Transverse colon (tissue), 4 donors: ENCODE results near the gene TNS4. TPM values are rescaled to one million over a fixed set of nuclear protein-coding genes. Genes with fewer than 3 reads are reported as not detected.

Experiments used
- DNase-seq: peaks from one replicate; pipeline ENCODE4 v3.0.0-alpha.2; 2019
- H3K27ac ChIP-seq, 4 donors: fragments of 200-600 bp; sonication (generic); 2 replicates each; pipeline ENCODE4 v1.5.1; 2016 to 2018; ENCODE audit warnings: inconsistent platforms in 4 of 4
- H3K27me3 ChIP-seq: fragments of 200-600 bp; sonication (generic); 2 replicates; pipeline ENCODE4 v1.5.1; 2017; ENCODE audit warnings: inconsistent platforms
- H3K36me3 ChIP-seq, 4 donors: fragments of 200-600 bp; sonication (generic); 2 replicates each; pipeline ENCODE4 v1.5.1; 2017 to 2019; ENCODE audit warnings: inconsistent platforms in 4 of 4
- H3K4me1 ChIP-seq, 4 donors: fragments of 200-600 bp; sonication (generic); 2 replicates each; pipeline ENCODE4 v1.5.1; 2017 to 2020; ENCODE audit warnings: inconsistent platforms in 4 of 4
- H3K4me3 ChIP-seq, 4 donors: fragments of 200-600 bp; sonication (generic); 1 replicate in 1 of 4; 2 replicates in 3 of 4; pipeline versions ENCODE4 v1.5.1 to v1.6.1; 2017 to 2019; ENCODE audit warnings: inconsistent platforms in 4 of 4
- H3K9me3 ChIP-seq, 2 donors: fragments of 200-600 bp; sonication (generic); 2 replicates each; pipeline ENCODE4 v1.5.1; 2017 to 2019; ENCODE audit warnings: inconsistent platforms in 2 of 2
- CTCF ChIP-seq, 5 experiments: fragments of 200-600 bp in 3 of 5; fragments of 450-650 bp in 2 of 5; sonication (generic) in 3 of 5; IDR thresholded peaks; 1 replicate in 2 of 5; 2 replicates in 3 of 5; pipeline ENCODE4 v1.5.1; 2016 to 2017; ENCODE audit warnings: antibody characterized with exemption in 5 of 5, inconsistent platforms in 3 of 5, mild to moderate bottlenecking in 2 of 5, moderate library complexity in 1 of 5
- EP300 ChIP-seq: sonication (generic); formaldehyde crosslinking; IDR thresholded peaks from one replicate; pipeline ENCODE4 v1.6.1; 2017; ENCODE audit warnings: antibody characterized with exemption, low read depth
- POLR2A ChIP-seq: fragments of 450-650 bp; IDR thresholded peaks from one replicate; pipeline ENCODE4 v1.6.1; 2016; ENCODE audit warnings: antibody characterized with exemption, mild to moderate bottlenecking, moderate library complexity
- POLR2AphosphoS5 ChIP-seq, 3 donors: sonication (generic); formaldehyde crosslinking; IDR thresholded peaks; one replicate each; pipeline ENCODE4 v1.6.1; 2016; ENCODE audit warnings: antibody characterized with exemption in 3 of 3
- WGBS, 2 donors: methylation state at CpG; one replicate each; pipeline ENCODE4 v1.1.5; 2018; ENCODE audit warnings: low coverage in 1 of 2; 5-methylcytosine and 5-hydroxymethylcytosine counted together
- in situ Hi-C, 4 donors: fragments of 200-750 bp; cut with MboI; loops; one replicate each; pipeline versions ENCODE4 v1.15.0 to v1.15.1; 2017; ENCODE audit warnings: low sequenced_read_pairs in 3 of 4, low pct_ligation_motif_present in 1 of 4, low pct_unique_long_range_greater_than_20kb in 1 of 4
- intact Hi-C: fragments of 100-400 bp; cut with DNase I; formaldehyde crosslinking; loops from one replicate; pipeline ENCODE4 v1.15.1; 2023; ENCODE audit warnings: low total_unique reads
- total RNA-seq, 4 donors: library from RNA; depleted of rRNA; stranded (reverse); fragments of >200 nt; gene quantifications; one replicate each; pipeline ENCODE4 v1.1.0, GENCODE V29; 2016

The TNS4 gene
- total RNA-seq, 4 donors from 2014 or later, result 1.2 to 4.2 (median 2.5) TPM; not detected in 1

DNA sequence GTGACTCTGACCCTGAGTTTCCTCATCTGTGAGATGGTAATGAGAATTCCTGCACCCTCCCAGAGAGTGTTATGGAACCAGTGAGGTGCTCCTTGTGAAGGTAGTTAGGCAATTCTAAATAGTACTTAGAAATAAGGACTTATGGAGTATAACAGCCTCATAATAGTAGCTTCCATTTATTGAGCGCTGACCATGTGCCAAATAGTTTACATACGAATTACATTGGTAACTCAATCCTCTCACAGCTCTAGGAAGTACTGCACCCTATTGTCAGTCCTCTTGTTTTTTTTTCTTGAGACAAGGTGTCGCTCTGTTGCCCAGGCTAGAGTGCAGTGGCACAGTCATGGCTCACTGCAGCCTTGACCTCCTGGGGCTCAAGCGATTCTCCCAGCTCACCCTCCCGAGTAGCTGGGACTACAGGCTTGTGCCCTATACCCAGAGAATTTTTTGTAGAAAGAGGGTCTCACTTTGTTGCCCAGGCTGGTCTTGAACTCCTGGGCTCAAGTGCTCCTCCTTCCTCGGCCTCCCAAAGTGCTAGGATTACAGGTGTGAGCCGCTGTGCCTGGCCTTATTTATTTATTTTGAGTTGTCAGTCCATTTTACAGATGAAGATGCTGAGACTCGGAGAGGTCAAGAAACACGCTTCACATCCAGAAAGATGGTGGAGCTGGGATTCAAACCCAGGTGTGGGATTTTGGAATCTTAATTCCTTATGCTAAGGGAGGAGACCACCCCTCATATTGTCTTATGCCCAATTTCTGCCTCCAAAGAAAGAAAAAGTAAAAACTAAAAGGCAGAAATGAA is 2.9 kb downstream of the TNS4 start:
- Histone ChIP-seq H3K27ac (peak overlapping the region; percentile 79 to 86 (median 82)), H3K36me3 (no peaks in the 10 kb centered on the region), H3K4me1 (peaks cover 17 to 46% (median 40%) of the 10 kb centered on the region in 4 donors), H3K9me3 (no peaks in the 10 kb centered on the region), H3K27me3 (no peaks in the 10 kb centered on the region), H3K4me3 (no peak overlapping the region)
- WGBS, 2 donors, result 58% methylated on average over 4 to 9 of the region's 9 CpGs
- no peak for DNase-seq
- intact Hi-C loops (no loop called here), in situ Hi-C loops (no loop called here)
- TF ChIP-seq EP300 (no peak), POLR2AphosphoS5 (IDR thresholded peaks at IDR 0.05) (peak in 1 of 3 donors; percentile 26)

DNA sequence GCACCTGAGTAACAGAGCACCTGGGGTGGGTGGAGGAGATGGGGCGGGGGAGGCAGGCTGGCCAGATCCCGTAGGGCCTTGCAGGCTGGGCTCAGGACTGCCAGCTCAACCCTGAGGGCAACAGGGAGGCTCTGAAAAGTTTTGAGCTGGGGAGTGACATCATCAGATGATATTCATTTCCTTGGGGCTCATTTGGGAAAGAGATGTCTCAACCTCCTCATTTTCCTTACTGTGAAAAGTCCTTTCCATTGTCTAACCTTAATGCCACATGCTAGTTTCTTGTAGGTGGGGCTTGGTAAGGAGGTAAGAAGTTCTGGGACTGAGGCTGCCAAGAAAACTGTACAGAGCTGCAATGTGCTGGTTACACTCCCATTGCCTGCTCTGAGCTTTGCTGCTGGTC is 3.7 kb downstream of the TNS4 start:
- Histone ChIP-seq H3K9me3 (no peaks in the 10 kb centered on the region), H3K36me3 (no peaks in the 10 kb centered on the region), H3K4me1 (peaks cover 17 to 46% (median 40%) of the 10 kb centered on the region in 4 donors), H3K27ac (peak overlapping the region; percentile 79 to 86 (median 82)), H3K27me3 (no peaks in the 10 kb centered on the region), H3K4me3 (no peak overlapping the region)
- DNase-seq, result no peak
- 71% methylated on average over 2 of the region's 2 CpGs; no CpG with 5 or more reads in 1 of the 2 donors for WGBS, 2 donors
- intact Hi-C loops, result no loop called here
- in situ Hi-C loops, result no loop called here
- TF ChIP-seq POLR2A (no peak), POLR2AphosphoS5 (IDR thresholded peaks at IDR 0.05) (no peak), EP300 (no peak), CTCF (IDR thresholded peaks at IDR 0.05) (no peak)

DNA sequence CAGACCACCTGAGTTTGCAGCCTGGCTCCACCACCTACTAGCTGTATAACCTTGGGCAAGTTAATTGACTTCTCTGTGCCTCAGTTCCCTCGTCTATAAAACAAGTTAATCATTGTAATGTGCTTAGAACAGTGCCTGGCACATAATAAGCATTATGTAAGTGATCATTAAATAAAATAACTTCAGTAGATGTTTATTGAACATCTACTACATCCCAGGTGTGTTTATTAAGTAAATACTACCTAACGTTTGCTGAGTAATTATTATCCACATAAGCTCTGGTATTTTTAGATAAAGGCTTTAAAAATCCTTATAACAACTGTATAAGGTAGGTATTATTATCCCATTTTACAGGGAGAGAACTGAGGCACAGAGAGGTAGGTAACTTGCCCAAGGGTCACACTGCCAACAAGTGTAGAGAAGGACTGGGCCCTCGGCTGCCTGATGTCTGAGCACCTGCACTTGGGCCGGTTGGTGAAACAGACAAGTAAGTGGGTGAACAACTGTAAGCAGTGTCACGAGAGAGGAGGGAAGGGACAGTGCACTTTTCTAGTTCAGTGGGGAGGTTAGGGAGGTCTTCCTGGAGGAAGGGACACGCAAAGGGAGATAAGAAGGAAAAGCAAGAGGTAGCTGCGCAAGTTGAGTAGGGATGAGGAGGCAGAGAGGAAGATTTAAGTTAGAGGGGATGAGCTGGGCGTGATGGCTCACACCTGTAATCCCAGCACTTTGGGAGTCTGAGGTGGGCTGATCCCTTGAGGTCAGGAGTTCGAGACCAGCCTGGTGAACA is 4.6 kb downstream of the TNS4 start:
- Histone ChIP-seq H3K36me3 (no peaks in the 10 kb centered on the region), H3K4me1 (peaks cover 17 to 46% (median 43%) of the 10 kb centered on the region in 4 donors), H3K27ac (peak overlapping the region in 2 of 4 donors; percentile 82), H3K27me3 (no peaks in the 10 kb centered on the region), H3K4me3 (no peak overlapping the region), H3K9me3 (no peaks in the 10 kb centered on the region)
- no peak for DNase-seq
- 66 to 95% methylated on average over 6 to 9 of the region's 9 CpGs for WGBS, 2 donors
- intact Hi-C loops, result no loop called here
- in situ Hi-C loops, result no loop called here
- TF ChIP-seq POLR2A (no peak), POLR2AphosphoS5 (IDR thresholded peaks at IDR 0.05) (no peak), EP300 (no peak), CTCF (IDR thresholded peaks at IDR 0.05) (no peak)

DNA sequence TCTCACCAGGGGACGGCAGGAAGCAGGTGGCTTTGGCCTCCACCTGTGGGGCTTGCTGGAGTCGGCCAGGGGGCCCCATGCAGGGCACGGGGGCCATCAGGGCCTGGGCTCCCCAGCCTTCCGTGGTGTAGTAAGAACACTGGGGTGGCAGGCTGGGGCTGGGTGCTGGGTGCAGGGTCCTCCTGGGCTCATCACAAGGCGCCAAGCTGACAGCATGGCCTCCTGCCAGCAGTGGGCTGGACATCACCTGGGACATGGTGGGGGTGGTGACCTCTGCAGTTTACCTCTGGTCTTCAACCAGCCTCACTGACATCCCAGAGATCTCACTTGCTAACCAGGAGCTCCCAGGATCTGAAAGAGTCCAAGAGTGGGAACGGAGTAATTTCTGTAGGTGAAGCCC is 5.3 kb downstream of the TNS4 start:
- WGBS, 2 donors, result 84% methylated on average over 6 of the region's 6 CpGs; no CpG with 5 or more reads in 1 of the 2 donors
- Histone ChIP-seq H3K4me1 (peaks cover 17 to 49% (median 45%) of the 10 kb centered on the region in 4 donors), H3K4me3 (no peak overlapping the region), H3K27me3 (no peaks in the 10 kb centered on the region), H3K27ac (no peak overlapping the region), H3K9me3 (no peaks in the 10 kb centered on the region), H3K36me3 (no peaks in the 10 kb centered on the region)
- TF ChIP-seq EP300 (no peak), POLR2AphosphoS5 (IDR thresholded peaks at IDR 0.05) (no peak), CTCF (IDR thresholded peaks at IDR 0.05) (no peak), POLR2A (no peak)
- no peak for DNase-seq
- intact Hi-C loops (no loop called here), in situ Hi-C loops (no loop called here)
